Adipocyte (in vitro differentiated cells): Measurements from ENCODE around the gene PIK3C3.

Experiments
- DNase-seq: peaks from one replicate; pipeline ENCODE4 v3.0.0-alpha.2; 2015; ENCODE audit warnings: low read depth
- H3K27me3 ChIP-seq: replicated peaks from 2 replicates; pipeline ENCODE4 v1.7.0; 2013; ENCODE audit warnings: mild to moderate bottlenecking, low read length, moderate library complexity; ENCODE audit not compliant: control insufficient read depth, insufficient read depth
- H3K36me3 ChIP-seq: 2 replicates; pipeline ENCODE4 v1.7.0; 2013; ENCODE audit warnings: low read length, mild to moderate bottlenecking, moderate library complexity; ENCODE audit not compliant: control insufficient read depth, insufficient read depth, severe bottlenecking
- H3K4me1 ChIP-seq: 2 replicates; pipeline ENCODE4 v1.7.0; 2013; ENCODE audit warnings: mild to moderate bottlenecking, low read length, moderate library complexity; ENCODE audit not compliant: control insufficient read depth, insufficient read depth
- H3K4me3 ChIP-seq: 2 replicates; pipeline ENCODE4 v1.7.0; 2013; ENCODE audit warnings: mild to moderate bottlenecking, low read length, moderate library complexity
- H3K9ac ChIP-seq: 2 replicates; pipeline ENCODE4 v1.7.0; 2013; ENCODE audit warnings: mild to moderate bottlenecking, low read length, moderate library complexity
- H3K9me3 ChIP-seq: 2 replicates; pipeline ENCODE4 v1.7.0; 2013; ENCODE audit warnings: mild to moderate bottlenecking, low read length, moderate library complexity; ENCODE audit not compliant: control insufficient read depth

Gene PIK3C3

GRCh38 chr18:41954827-41955613, at the start of gene PIK3C3:
PIK3C3 (plus strand) TSS chr18:41955234; CDS start chr18:41955292, 58 bp downstream.
- Histone ChIP-seq H3K9me3 (no peaks in the 10 kb centered on the region), H3K27me3 (no peaks in the 10 kb centered on the region), H3K36me3 (peaks cover 22% of the 10 kb centered on the region), H3K4me1 (peaks cover 22% of the 10 kb centered on the region), H3K4me3 (peak within 1 kb of the TSS; percentile 96), H3K9ac (peak within 1 kb of the TSS; percentile 94)
- peak; percentile 99 for DNase-seq

DNA sequence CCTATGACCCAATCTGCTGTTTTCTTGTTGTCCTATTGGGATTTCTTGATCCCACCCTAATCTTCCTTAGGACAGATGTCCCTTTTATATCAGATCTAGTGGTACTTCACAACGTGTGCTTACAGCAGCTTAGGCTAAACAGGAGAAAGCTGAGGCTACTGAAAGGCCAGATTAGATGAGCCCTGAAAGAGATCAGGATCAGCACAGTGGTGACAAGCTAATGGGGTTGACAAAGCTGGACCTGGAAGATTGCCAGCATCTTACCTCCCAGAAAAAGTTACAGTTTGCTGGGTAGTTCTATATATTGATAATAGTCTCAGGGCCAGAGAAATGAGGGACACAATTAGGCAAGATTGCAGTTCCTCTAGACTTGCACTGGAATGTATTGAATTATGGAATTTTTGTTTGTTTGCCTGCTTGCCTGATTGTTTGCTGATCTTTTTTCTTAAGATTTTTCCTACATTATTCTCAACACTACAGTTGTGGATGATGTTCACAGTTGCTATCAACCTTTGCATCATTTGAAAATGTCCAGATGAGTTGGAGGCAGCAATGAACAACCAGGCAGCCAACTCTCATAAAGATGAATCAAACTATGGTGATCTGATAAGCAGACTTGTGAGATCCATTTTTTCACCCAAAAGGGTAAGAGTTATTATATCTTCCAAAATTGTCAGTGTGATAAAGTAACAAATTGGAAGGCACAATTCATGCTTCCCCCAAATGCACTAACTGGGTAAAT, 49.1 kb upstream of the PIK3C3 start:
- Histone ChIP-seq H3K36me3 (no peaks in the 10 kb centered on the region), H3K9ac (no peak overlapping the region), H3K9me3 (no peaks in the 10 kb centered on the region), H3K27me3 (no peaks in the 10 kb centered on the region), H3K4me3 (peak overlapping the region; percentile 62), H3K4me1 (no peaks in the 10 kb centered on the region)
- DNase-seq = no peak

DNA sequence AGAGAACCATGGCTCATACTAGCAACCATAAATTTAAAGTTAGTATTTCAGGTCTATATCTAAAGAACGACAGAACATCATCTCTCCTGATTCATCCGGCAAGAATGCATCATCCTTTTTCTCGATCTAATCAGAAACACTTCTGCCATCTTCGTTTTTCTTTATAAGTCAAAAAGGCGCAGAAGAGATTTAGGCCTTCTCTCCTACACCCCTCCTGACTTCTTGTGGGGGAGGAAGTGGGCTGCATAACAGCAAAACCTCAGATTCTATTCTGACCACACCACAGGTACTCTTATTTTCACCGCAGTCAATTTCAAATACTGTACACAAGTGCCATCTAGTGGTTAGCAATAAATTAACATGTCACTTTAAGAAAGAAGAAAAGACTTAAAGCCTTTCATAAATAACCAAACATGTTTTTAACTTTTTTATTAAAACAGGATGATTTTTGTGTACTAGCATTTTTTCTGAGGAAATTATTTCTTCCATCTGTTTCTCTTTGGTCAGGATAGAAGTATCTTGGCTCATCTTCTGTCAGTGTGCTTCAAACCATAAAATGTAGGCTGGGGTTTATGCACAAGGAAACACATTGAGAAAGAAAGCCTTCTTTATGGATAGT, 48.4 kb upstream of the PIK3C3 start:
- Histone ChIP-seq H3K27me3 (no peaks in the 10 kb centered on the region), H3K36me3 (no peaks in the 10 kb centered on the region), H3K4me3 (peak overlapping the region; percentile 62), H3K4me1 (no peaks in the 10 kb centered on the region), H3K9ac (no peak overlapping the region), H3K9me3 (no peaks in the 10 kb centered on the region)
- peak; percentile 70 for DNase-seq

GRCh38 chr18:41917181-41917580, 37.9 kb upstream of the PIK3C3 start:
- no peak overlapping the region for H3K9ac ChIP-seq
- H3K27me3 ChIP-seq = peaks cover 15% of the 10 kb centered on the region
- DNase-seq = no peak
- no peaks in the 10 kb centered on the region for H3K4me1 ChIP-seq
- no peaks in the 10 kb centered on the region for H3K9me3 ChIP-seq
- no peak overlapping the region for H3K4me3 ChIP-seq
- no peaks in the 10 kb centered on the region for H3K36me3 ChIP-seq

DNA sequence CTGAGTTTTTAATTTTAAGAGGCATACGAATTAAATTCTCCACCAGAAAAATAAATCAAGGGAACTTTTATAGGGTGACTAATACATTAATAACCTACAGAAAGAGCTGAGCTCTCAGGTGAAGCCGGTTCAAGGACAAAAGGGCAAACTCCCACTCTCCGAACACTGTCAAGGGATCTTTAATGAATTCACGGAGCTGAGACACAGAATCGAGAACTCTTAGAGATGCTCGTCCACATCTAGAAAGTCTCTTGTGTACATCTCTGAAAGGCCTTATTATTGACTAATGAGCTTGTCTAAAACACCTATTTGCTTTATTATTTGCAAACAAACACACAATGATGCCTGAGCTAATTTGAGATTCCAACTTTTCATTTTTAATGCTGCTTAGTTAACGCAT, 33.3 kb upstream of the PIK3C3 start:
- Histone ChIP-seq H3K27me3 (peaks cover 4% of the 10 kb centered on the region), H3K4me1 (no peaks in the 10 kb centered on the region), H3K9ac (no peak overlapping the region), H3K9me3 (no peaks in the 10 kb centered on the region), H3K36me3 (no peaks in the 10 kb centered on the region), H3K4me3 (no peak overlapping the region)
- no peak for DNase-seq

DNA sequence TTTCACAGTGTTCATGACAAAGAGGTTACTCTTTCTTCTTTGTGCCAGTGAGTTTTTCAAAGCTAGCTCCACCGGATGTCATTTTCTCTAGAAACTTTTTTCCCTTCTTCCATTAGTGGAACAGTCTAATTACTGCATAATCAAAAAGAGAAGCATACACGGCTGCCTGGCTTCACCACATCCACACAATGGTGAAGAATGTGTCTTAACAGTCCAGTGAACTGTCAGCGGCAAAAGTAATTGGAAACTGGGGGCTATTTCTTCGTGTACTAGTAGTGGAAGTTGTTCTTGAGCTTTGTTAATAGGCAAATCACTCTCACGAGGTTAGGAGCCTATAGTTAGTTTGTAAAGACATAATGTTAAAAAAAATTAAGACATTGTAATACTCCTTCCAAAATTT, 32.9 kb upstream of the PIK3C3 start:
- peaks cover 2% of the 10 kb centered on the region for H3K27me3 ChIP-seq
- H3K4me3 ChIP-seq = no peak overlapping the region
- H3K9ac ChIP-seq = no peak overlapping the region
- H3K9me3 ChIP-seq = no peaks in the 10 kb centered on the region
- no peaks in the 10 kb centered on the region for H3K4me1 ChIP-seq
- DNase-seq = no peak
- H3K36me3 ChIP-seq = no peaks in the 10 kb centered on the region

DNA sequence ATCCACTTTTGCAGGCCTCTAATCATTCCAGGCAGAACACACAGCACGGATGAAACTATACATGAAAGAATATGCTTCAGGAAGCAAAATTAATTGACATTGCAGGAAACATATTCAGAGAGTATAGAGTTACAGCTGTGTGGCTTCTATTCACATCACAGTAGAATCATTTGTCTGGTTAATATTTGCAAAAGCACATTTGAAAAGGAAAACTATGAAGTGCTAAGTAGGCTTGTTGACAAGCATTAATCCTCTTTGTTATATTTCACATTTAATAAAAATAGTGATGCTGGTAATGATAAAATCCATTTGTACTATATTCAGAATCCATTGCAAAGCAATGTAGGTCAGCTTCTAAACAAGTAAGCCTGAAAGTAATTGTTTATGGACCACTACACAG, 32.2 kb upstream of the PIK3C3 start:
- no peaks in the 10 kb centered on the region for H3K4me1 ChIP-seq
- no peaks in the 10 kb centered on the region for H3K9me3 ChIP-seq
- no peak for DNase-seq
- no peak overlapping the region for H3K9ac ChIP-seq
- H3K36me3 ChIP-seq = no peaks in the 10 kb centered on the region
- no peaks in the 10 kb centered on the region for H3K27me3 ChIP-seq
- H3K4me3 ChIP-seq = no peak overlapping the region

DNA sequence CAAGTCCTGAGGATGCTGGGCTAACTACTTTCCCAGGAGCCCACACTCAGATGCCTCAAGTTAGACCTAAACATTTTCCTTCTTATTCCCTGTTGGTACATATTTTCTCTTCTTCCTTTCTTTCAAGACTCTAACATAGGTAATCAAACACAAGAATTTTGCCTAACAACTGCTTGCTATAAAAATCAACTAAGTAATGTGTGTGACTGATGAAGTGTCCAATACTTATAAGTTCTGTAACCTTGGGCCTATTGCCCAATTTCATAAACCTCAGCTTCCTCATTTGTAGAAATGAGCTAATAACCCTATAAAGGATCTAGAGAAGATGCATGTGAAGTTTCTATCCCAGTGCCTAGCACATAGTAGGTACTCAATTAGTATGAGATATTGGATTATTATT, 31.6 kb upstream of the PIK3C3 start:
- H3K36me3 ChIP-seq = no peaks in the 10 kb centered on the region
- no peak for DNase-seq
- H3K9ac ChIP-seq = no peak overlapping the region
- H3K4me1 ChIP-seq = no peaks in the 10 kb centered on the region
- no peaks in the 10 kb centered on the region for H3K27me3 ChIP-seq
- H3K9me3 ChIP-seq = no peaks in the 10 kb centered on the region
- H3K4me3 ChIP-seq = no peak overlapping the region

- Histone ChIP-seq H3K4me3 (no peak overlapping the region), H3K9me3 (peaks cover 2% of the 10 kb centered on the region), H3K36me3 (no peaks in the 10 kb centered on the region), H3K9ac (no peak overlapping the region), H3K27me3 (peaks cover 3% of the 10 kb centered on the region), H3K4me1 (no peaks in the 10 kb centered on the region)
- DNase-seq = no peak
Observed at GRCh38 chr18:41928581-41928980, 26.5 kb upstream of the PIK3C3 start.

- peaks cover 15% of the 10 kb centered on the region for H3K4me1 ChIP-seq
Observed at GRCh38 chr18:41932899-41933298, 22.1 kb upstream of the PIK3C3 start.

DNA sequence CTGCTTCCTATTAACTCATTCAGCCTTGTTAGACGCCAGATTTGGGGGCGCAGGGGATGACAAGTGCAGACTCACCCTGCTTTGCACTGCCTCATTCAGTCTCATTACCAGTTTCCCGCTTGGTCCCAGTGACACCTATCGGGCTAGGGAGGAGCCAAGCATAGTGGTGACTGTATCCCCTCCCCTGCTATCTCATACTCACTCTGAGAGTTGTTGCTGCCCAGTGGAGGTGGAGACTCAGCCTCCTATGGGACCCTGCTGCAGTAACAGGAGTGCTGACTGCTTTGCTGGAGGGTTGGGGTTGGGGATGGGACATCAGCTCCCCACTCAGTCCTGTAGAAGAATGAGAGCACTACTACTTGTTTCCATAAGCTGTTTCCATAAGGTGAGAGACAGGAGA, 21.3 kb upstream of the PIK3C3 start:
- H3K36me3 ChIP-seq = no peaks in the 10 kb centered on the region
- peaks cover 22% of the 10 kb centered on the region for H3K4me1 ChIP-seq
- H3K27me3 ChIP-seq = peaks cover 3% of the 10 kb centered on the region
- no peak overlapping the region for H3K4me3 ChIP-seq
- peaks cover 2% of the 10 kb centered on the region for H3K9me3 ChIP-seq
- H3K9ac ChIP-seq = no peak overlapping the region
- DNase-seq = no peak

More at GRCh38 chr18:41932899-41933298, 22.1 kb upstream of the PIK3C3 start:
- Histone ChIP-seq H3K4me3 (no peak overlapping the region), H3K27me3 (peaks cover 3% of the 10 kb centered on the region), H3K9me3 (peaks cover 2% of the 10 kb centered on the region), H3K9ac (no peak overlapping the region), H3K36me3 (no peaks in the 10 kb centered on the region)
- no peak for DNase-seq
